Measurements from ENCODE around the gene FBXL3. TPM values are rescaled to one million over a fixed set of nuclear protein-coding genes. Genes with fewer than 3 reads are reported as not detected.

FBXL3 gene
- total and polyA plus RNA-seq, 12 donors: 12.1 to 87.4 (median 44.9) TPM

DNA sequence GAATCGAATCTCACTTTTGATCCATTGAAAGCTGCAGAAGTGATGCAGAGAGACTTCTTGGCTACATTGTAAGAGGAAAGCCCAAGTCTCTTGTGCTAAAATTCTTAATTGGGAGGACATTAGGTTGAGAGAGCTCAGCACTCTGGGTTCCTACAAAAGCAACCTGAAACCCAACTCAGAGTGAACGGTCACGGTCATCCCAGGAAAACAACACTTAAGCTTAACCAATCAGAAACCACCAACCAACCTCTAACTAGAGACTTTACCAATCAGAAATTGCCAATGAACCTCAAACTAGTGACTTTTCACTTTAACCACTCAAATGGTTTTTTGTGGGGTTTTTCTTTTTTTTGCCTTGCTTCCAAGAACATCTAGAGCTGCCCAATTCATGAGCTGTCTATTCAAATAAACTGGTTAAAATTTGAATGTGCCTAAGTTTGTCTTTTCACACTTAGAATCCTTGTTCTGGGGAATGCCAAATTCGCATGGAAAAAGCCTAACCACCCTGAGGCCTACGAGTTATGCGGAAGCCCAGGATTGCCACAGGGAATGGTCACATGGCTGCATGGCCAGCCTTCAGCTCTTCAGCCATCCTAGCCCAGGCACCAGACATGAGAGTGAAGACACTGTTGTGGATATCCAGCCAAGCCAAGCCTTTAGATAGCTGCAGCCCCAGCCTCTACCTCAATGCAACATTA is 52.9 kb downstream of the FBXL3 start:
- no peak overlapping the region for H3K27ac ChIP-seq
- no peaks in the 10 kb centered on the region for H3K9me3 ChIP-seq (replicated peaks in 1 of 3)
- H3K4me3 ChIP-seq: no peak overlapping the region
- no peaks in the 10 kb centered on the region for H3K36me3 ChIP-seq (replicated peaks in 1 of 2)
- 85 to 97% (median 94%) methylated on average over 6 of the region's 6 CpGs for WGBS, 4 donors
- no peaks in the 10 kb centered on the region for H3K4me1 ChIP-seq (replicated peaks in 1 of 2)
- H3K27me3 ChIP-seq: no peaks in the 10 kb centered on the region
- no peak for TF ChIP-seq POLR2A (IDR thresholded peaks at IDR 0.05)
- TF ChIP-seq, protein P1, sequence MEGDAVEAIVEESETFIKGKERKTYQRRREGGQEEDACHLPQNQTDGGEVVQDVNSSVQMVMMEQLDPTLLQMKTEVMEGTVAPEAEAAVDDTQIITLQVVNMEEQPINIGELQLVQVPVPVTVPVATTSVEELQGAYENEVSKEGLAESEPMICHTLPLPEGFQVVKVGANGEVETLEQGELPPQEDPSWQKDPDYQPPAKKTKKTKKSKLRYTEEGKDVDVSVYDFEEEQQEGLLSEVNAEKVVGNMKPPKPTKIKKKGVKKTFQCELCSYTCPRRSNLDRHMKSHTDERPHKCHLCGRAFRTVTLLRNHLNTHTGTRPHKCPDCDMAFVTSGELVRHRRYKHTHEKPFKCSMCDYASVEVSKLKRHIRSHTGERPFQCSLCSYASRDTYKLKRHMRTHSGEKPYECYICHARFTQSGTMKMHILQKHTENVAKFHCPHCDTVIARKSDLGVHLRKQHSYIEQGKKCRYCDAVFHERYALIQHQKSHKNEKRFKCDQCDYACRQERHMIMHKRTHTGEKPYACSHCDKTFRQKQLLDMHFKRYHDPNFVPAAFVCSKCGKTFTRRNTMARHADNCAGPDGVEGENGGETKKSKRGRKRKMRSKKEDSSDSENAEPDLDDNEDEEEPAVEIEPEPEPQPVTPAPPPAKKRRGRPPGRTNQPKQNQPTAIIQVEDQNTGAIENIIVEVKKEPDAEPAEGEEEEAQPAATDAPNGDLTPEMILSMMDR (IDR thresholded peaks at IDR 0.05): no peak
- no peak for DNase-seq
- intact Hi-C loops (cut with DNase I): loop anchor here in 1 of 2 donors (10.0 kb wide), 1 partner anchor 1099 kb away; no protein-coding TSS in a partner anchor

DNA sequence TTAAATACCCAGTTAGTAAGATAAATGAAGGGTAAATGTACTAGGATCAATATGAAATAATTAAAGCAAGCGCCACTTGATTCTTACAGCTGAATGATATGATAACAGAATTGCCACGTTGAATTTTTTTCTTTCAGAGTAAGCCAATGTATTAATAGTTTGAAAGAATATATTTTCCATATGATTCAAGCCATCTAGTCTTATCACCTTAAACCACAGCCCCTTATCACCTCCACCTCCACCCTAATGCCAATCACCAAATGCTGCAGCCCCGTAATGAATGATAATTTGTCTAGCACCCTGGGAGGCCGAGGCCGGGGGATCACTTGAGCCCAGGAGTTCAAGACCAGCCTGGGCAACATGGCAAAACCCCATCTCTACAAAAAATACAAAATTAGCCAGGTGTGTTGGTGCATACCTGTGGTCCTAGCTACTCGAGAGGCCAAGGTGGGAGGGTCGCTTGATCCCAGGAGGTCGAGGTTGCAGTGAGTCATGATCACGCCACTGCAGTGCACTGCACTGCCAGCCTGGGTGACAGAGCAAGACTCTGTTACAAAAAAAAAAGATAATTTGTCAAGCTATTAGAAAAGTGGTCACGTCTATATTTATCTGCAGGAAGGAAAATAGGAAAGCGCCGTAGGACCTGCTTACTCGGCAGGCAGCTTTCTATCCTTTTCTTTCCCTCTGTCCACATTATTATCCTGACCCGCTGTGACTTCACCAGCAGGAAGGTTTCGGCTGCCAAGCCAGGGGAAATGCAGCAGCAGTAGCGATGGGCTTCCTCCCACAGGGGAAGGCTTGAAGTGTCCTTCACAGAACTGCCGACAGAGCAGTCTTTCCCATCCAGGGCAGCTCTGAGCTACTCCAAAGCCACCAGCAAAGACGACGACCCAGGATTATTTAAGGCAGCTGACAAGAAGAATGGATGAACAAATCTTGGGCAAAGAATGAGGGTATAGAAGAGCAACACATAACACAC is 54.8 kb downstream of the FBXL3 start:
- DNase-seq: peak in 5 of 7 donors; percentile 23 to 48 (median 30)
- no peaks in the 10 kb centered on the region for H3K36me3 ChIP-seq (replicated peaks in 1 of 2)
- H3K4me1 ChIP-seq (replicated peaks in 1 of 2): no peaks in the 10 kb centered on the region
- H3K4me3 ChIP-seq: no peak overlapping the region
- no peaks in the 10 kb centered on the region for H3K9me3 ChIP-seq (replicated peaks in 1 of 3)
- TF ChIP-seq, protein P1 (IDR thresholded peaks at IDR 0.05): no peak
- TF ChIP-seq POLR2A (IDR thresholded peaks at IDR 0.05): no peak
- H3K27ac ChIP-seq: no peak overlapping the region
- WGBS, 4 donors: 24 to 32% (median 30%) methylated on average over 19 of the region's 19 CpGs
- H3K27me3 ChIP-seq: no peaks in the 10 kb centered on the region
- intact Hi-C loops (cut with DNase I): loop anchor here in 1 of 2 donors (10.0 kb wide), 1 partner anchor 1097 kb away; no protein-coding TSS in a partner anchor

DNA sequence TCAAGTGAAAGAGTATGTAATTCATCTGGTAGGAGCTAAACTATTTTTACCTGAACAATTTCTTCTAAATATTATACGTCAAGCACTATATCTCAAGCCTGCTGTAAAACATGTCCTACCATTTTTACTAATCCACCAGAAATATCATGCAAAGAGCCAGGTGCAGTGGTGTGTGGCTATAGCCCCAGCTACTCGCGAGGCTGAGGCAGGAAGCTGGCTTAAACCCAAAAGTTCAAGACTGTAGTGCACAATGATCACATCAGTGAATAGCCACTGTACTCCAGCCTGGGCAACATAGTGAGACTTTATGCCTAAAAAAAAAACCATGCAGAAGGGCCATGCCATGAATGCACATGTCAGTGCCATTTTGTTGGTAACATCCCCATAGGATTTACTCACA is 55.7 kb downstream of the FBXL3 start:
- H3K27me3 ChIP-seq: no peaks in the 10 kb centered on the region
- no peaks in the 10 kb centered on the region for H3K9me3 ChIP-seq (replicated peaks in 1 of 3)
- intact Hi-C loops (cut with DNase I): loop anchor here in 1 of 2 donors (10.0 kb wide), 1 partner anchor 1096 kb away; no protein-coding TSS in a partner anchor
- H3K4me1 ChIP-seq (replicated peaks in 1 of 2): peaks cover 0 to under 1% of the 10 kb centered on the region in 2 donors
- DNase-seq: no peak
- no peak for TF ChIP-seq POLR2A (IDR thresholded peaks at IDR 0.05)
- TF ChIP-seq, protein P1 (IDR thresholded peaks at IDR 0.05): no peak
- WGBS, 4 donors: 59 to 79% (median 69%) methylated on average over 3 of the region's 3 CpGs
- H3K36me3 ChIP-seq (replicated peaks in 1 of 2): no peaks in the 10 kb centered on the region
- no peak overlapping the region for H3K4me3 ChIP-seq
- no peak overlapping the region for H3K27ac ChIP-seq

Data from adrenal gland (tissue), 12 donors.